Activated CD4-positive, alpha-beta T cell treated with anti-CD3 and anti-CD28 coated beads, Interleukin-2, Interleukin-6, amounts not matched to agents 100 ng/mL and 50 ng/mL, durations not matched to agents 16 hours and 8 hours (primary cell): ENCODE results near the gene CHD5.
A peak's percentile ranks its signal among the peaks of the same experiment; 100 is the strongest.

Experiments used
- DNase-seq: peaks from one replicate; pipeline ENCODE4 v3.0.0-alpha.2; 2020

The CHD5 gene

DNA sequence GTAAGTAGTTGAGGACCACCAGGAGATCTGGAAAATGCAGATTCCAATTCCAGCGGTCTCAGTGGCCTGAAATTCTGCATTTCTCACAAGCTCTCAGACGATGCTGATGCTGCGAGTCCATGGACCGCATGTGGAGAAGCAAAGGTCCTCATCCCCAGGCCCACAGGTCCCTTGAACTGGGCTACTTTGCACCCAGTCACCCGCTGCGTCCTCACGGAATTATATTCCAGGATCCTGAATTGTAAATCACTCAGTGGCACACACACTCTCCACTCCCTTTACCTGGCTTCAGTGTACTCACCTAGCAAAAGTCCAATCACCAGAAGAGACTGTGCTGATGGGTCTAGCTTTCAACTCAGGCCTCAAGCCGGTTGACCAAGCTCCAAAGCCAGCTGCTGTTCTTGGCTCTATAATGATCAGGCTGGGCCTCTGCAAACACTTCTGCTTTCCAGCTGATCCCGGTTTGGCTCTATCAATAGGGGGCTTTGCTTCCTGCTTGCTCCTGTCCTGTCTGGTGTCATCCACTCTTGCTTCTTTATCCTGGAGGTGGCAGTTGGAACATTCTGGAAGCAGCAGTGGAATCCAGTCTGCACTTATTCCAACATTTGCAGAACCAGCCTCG lies 20.2 kb upstream of the CHD5 start:
- no peak for DNase-seq

DNA sequence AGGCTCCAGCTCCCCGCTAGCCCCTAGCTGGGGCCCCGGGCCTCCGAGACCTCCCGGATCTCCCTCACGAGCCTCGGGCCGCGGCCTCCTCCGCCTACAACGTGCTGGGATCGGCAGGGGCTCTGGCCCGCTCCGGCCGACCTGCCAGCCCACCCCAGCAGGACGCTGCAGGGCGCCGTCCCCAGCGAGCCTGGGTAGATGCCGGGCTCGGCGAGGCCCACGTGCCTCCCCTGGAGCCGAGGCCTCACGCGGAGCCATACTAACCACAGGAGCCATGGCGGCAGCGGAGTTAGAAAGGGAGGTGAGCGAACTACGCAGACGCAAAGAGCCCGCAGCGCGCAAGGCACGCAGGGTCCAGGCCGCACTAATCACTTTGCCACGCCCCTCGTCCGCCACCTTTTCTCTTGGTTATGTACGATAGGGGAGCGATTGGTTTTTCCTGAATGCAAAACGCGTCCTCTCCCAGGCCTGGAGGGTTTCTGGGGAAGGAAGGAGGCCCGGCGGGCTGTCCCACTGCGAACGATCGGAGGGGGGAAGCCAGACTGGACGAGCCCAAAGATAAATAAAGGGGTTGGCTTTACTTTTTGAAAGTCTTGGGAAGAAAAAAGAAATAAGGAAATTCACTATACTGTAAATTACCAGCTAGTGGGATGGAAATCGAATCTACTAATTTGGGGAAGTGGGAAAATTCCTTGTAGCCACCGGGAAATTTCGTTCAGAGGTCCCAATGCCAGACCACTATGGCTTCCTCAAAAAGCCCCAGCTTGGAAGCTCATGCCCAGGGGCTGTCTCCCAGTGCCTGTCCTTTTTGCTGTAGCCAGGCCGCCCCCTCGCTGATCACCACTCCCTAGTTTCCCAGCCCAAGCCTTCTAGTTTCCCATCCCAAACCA lies 19.4 kb upstream of the CHD5 start, which contains the start of gene RPL22:
Gene RPL22 (minus strand): TSS at position 298 of the 890 bp plus-strand sequence. CDS start 22 bp downstream, at position 276.
- DNase-seq: peak; percentile 99

DNA sequence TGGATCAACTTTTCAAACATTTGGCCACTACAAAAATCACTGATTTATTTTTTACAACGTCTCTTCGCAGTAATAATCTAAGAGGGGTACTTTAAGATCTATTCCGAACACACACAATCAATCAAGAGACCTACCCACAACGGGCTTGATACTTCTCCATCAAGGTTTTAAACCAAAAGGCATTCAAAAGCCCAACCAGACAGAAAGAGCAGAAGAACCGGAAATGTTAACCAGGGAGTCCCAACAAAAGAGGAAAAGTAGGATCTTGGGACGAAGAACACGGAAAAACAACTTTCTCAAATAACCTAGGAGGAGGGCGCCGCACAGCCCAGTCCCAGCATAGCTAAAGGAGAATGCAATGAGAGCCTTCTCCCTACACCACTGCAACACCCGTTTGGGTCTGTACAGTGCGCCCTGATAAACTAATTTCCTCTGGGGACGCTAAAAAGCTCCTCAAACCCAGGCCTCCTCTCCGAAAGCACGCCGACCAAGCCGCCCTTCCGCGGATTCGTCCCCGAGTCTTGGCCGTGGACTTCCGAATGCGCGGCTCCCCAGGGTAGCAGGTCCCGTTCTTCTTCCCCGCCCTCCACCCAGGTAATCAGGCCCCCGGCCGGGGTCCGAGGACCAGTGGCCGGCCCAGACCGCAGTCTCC lies 18.7 kb upstream of the CHD5 start:
- no peak for DNase-seq

DNA sequence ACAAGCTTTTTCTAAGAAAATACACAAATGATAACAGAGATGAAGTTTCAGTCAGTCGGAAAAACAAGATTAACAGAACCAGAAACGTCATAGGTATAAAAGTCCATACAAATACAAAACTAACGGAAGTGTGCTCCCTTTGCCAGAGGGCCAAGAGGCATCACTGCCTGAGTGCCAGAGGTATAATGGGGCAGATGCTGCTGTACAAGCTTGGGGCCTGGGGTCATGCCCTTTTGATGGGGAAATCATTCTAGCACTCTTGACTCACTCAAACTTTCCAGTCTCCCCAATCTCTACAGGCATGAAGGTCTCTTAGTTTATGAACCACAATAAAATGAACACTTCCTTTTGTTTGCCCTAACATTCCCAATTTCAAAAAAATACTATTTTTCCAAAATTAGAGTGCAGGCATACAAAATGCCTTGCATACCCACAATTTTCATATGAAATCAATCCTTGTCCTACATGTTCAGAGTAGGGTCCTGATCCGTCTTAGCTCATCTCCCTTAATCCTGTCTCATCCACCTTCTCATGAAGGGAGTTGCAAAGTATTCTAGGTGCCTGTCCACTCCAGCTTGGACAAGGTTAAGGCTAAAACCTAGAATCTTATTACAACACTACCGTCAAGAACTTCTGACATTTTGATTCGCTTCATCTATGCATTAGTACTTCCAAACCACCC lies 17.8 kb upstream of the CHD5 start:
- DNase-seq: no peak

DNA sequence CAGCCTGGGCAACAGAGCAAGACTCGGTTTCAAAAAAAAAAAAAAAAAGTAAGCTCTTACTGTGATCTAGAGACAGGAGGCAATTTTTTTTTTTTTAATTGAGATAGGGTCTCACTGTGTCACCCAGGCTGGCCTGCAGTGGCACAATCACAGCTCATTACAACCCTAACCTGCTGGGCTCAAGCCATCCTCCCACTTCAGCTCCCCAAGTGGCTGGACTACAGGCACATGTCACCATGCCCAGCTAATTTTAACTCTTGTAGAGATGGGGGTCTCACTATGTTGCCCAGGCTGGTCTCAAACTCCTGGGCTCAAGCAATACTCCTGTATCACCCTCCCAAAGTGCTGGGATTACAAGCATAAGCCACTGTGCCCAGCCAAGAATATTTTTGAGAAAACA lies 11.8 kb upstream of the CHD5 start:
- DNase-seq: no peak

DNA sequence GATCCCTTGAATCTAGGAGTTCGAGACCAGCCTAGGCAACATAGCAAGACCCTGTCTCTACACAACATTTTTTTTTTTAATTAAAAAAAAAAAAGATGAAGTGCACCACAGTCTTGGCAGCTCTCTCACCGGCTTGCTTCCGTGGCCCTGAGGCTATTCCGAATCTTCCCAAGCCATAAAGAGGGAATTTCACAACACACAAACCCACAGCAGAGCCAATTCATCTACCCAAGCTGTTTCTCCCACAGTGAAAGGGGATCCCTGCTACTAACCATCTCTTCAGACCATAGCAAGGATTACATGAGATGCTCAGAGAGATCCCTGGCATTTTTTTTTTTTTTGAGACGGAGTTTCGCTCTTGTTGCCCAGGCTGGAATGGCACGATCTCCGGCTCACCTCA lies 8.3 kb upstream of the CHD5 start:
- DNase-seq: no peak

DNA sequence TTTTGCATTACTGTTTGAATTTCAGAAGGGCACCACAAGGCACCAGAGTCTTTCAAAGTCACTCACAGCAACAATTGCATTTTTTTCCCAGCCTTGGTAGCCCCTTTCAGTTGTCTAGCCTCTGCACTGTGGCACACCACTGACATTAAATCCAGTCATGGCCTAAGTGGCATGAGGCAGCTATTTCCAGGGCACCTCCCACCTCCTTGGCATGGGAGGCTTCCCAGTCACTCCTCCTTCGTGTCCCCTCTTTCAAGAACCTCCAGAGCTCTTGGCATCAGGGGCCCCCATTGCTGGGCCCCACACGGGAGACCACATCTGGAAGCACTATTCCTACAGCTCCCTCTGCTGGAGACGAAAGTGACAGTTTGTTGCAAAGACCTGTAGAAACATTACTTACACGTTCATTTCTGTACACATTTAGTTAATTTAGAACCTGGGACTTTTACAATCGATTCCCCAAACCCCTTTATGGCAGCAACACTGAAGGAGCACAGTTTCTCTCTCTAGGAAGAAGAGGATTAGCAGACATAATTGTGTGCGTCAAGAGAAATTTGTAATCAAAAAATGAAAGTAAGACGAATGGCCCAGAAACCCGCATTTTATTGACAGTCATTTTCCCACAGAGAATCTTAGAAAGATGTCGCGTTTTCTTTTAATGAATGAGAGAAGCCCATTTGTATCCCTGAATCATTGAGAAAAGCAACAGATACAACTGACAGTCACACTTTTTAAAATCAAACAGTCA lies 5.7 kb upstream of the CHD5 start:
- peak; percentile 53 for DNase-seq

DNA sequence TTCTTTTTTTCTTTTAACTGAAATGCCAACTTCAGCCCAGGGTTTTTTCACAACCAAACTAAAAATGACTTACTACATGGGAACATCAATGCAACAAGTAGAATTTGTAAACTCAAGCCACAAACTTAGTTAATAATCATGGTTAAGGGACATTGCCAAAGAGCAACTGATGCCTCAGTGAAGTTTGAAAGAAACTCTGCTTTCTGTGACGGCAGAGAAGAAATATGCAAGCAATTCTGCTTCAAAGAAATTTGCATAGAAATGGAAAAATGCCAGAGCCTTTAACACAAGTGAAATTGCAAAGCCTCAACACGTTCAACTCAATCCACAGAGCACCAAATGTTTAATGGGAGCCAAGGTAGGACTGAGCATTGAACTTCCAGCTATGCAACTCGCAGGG lies 5.0 kb upstream of the CHD5 start:
- no peak for DNase-seq

DNA sequence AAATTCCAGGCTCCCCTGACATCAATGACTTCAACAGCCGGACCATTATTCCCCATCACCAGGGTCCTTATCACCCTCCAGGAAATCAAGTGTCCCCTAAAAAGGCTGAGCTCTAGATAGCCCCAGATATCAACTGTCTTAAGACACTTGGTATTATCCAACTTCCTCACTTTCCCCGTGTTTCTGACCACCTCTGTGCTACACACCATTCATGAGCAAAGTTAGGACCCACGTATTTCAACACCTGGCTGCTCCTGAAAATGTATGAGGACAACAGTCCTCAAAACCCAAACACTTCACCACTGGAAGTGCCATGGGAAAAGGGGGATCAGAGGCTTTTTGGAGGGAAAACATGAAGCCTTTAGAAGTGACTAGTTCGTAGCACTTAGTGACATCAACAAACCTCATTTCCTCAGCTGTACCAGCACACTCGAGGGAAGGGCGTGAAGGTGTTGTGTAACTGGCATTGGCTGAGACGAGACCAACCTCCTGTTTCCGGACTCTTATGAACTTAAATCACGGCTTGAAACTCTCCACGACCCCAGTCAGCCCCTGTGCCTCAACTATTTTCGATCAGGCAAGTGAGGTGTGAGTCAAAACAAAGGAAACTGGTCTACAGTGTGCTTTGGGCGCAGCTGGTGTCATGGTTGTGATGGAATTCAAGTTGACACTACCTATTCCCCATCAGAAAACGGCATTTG lies 4.1 kb upstream of the CHD5 start:
- DNase-seq: no peak

DNA sequence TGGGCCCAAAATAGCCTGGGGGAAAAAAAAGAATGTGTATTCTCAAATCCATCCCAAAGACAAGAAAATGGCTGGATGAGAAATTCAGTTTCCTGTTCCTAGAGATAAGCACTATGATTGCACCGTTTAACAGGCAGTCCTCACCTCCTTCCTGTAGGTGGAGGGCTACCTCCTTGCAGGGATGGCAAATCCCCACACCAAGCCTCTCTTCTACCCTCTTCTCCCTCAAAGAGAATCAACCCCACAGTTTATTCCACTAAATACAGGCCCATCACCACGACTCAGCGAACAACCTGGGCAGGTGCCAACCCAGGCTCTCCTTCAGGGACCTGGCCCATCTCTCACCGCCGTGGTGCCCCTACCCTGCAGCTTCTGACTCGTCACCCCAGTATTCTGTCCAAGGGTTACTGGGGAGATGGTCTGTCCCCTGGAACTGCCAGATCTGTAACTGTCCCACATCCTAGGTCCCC lies 3.4 kb upstream of the CHD5 start:
- no peak for DNase-seq

DNA sequence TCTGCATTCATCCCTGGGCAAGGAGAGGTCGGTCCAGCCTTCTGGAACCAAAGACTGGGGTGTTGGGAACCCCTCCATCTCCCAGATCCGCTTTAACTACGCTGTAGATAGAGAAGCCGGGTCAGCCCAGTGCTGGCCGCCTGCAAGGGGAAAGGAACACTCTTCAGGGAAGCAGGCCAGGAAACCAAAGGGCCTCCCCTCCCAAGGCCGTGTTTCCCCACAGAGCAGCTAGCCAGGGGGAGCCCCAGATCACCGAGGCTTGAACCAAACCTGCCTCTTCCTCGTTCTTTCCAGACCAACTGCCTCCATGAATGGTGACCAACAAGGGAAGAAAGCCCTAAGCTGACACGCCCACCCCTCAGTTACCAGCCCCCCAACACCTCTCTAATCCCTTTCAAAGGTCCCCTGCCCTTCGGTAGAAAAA lies 1.2 kb upstream of the CHD5 start:
- DNase-seq: no peak

DNA sequence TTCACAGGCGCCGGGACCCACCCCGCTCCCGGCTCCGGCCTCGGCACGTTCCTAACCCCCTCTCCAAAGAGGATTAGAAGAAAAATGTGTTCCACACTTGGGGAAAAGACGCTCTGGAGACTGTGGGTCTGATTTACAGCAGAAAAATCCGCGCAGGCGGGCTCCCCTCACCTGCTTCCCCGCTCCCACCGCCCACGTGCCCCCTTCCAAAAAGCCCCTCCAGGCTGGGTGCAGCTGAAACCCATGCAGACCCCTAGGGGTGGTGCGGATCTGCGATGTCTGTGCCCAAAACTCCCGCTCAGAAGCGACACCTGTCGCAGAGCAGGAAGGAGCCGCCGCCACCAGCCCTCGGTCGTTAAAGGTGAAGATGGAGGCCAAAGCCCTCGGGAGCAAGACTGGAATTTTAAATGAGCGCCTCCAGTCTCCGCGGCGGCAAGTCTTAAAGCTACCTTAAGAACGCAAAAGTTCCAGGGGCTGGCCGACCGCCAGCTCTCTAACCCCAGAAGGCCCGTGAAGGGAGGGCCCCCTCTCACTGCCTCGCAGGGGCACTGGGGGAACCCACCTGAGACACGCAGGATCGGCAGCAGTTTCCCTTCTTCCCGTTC lies 688 bp upstream of the CHD5 start:
- DNase-seq: no peak

DNA sequence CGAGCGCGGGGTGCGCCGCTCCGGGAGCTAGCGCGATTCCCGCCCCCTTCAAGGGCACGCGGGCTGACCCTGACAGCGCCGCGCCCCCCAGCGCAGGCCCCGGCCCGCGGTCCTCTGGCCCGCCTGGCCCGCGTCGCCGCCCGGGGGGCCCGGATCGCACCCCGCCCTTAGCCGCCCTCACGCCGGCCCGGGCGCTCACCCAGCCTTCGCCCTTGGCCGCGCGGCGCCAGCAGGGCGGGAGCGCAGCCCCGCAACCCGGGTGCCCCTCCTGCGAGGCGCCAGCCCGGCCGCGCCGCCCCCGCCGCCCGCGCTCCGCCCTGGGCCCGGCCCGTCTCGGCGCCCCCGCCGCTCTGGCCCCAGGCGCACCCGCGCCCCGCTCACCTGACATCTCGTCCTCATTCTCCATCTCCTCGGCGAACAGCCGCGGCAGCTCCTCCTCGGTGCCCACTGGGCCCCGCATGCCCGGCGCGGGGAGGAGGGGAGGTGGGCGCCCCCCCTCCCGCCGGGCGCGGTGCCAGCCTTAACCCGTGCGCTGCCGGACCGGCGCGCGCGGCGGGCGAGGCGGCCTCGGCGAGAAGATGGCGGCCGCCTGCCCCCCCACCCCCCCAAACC lies 451 bp downstream of the CHD5 start:
- DNase-seq: no peak

DNA sequence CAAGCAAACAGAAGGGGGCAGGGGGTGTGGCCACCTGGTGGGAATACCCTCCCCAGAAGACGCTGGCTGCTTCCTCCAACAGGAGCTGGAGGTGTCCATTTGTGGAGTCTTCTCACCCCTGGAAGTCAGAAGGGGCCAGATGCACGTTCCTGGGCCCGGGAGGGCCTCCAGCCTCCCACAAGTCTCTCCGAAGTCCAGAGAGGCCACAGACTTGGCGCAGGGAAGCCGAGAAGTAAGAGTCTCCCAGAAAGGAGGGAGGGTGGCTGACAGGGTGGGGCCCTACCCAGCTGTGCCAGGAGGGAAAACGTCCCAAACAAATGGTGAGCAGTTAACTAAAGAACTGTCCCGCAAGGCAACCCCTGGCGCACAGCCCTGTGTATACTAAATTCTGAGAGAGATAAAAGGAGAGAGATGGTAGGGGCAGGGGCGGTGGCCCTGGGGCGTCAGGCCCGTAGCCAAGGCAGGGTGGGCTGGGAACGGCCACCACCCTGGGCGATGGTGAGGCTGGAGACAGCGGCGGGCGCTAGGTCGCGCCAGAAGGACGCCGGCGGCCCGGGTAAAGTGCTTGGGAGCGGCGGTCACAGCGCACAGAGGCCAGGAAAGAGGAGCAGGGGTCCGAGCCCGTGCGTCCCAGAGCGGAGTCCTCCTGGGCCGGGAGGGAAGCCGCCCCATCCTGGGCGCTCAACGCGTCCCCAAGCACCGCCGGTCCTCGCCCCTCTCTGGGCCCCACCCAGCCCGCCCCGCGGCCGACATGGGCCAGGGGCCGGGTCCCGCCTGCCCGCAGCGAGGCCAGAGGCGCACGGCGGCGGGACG lies 1.2 kb downstream of the CHD5 start:
- no peak for DNase-seq

DNA sequence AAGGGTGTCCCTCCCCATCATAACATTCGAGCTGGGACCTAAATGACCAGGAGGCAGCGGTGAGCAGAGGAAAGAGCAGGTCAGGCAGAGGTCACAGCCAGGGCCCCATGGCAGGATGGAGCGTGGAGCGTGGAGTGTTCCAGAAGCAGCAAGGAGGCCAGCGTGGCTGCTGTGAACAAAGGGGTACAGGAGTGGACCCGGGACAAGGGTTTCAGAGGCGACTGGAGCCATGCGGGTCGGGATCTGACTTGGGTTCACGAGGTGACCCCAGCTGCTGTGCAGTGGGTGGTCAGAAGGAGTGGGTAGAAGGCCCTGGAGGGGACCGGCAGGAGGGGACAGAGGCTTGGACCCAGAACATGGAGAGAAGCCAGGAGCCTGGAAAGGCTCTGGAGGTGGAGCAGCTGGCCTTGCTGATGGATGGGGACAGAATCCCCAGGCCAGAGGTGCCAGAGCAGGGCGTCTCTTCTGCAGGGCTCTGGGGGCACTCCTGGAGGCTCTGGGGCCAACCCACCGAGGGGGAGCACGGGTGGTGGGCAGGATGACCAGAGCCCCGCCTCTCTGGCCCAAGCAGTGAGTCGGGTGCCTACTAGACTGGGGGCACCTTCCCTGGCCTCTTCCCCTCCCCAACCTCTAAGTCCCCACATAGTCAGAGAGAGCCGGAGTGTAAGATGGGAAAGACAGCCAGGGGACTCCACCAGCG lies 2.3 kb downstream of the CHD5 start:
- DNase-seq: no peak

DNA sequence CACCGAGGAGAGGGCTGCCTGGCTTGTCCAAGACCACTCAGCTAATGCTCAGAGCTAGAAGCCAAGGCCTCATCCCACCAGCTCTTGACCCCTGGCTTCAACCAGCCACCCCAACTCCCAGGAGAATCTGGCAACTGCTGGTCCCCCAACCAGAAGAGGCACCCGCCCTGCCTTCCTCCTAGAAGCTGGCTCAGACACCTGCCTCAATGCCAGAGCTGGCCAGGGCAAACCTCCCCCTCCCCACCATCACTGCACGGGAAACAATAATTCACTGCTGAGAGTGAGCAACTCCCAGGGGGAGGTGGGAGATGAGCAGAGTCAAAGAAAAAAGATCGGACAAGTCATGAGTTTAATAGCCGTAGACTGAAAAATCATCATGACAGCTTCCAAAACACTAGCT lies 3.3 kb downstream of the CHD5 start:
- no peak for DNase-seq

DNA sequence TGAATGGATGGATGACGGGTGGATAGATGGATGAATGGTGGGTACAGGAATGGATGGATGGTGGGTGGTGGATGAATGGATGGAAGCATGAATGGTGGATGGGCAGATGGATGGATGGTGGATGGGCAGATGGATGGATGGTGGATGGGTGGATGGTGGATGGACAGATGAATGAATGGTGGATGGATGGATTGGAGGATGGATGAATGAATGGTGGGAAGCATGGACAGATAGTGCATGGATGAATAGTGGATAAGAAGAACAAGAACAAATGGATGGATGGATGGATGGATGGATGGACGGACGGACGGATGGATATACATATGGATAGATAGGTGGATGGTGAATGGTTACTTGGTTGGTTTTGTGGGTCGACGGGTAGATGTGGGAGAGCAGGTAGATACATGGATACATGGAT lies 4.7 kb downstream of the CHD5 start:
- DNase-seq: no peak

DNA sequence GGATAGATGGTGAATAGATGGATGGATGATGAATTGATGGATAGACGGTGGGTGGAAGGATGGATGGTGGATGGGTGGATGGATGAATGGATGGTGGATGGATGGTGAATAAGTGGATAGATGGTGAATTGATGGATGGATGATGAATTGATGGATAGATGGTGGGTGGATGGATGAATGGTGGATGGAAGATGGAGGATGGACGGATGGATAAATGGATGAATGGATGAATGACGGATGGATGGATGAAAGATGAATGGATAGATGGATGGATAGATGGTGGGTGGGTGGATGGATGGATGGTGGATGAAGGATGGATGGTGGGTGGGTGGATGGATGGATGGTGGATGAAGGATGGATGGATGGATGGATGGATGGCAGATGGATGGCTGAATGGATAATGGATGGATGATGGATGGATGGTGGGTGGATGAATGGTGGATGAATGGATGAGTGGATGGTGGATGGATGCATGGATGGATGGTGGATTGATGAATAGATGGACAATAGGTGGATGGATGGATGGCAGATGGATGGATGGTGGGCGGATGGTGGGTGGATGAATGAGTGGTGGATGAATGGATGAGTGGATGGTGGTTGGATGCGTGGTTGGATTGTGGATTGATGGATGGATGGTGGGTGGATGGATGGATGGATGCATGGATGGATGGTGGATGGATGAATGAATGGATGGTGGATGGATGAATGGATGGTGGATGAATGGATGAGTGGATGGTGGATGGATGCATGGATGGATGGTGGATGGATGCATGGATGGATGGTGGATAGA lies 5.3 kb downstream of the CHD5 start:
- no peak for DNase-seq
